ENCODE data around the gene PRDX6. TPM values are rescaled to one million over a fixed set of nuclear protein-coding genes. Genes with fewer than 3 reads are reported as not detected.
"Not testable (repeated sequence)": the region's sequence is repeated elsewhere in the genome, so short reads cannot be mapped to it uniquely, and the experiment has no call there.

PRDX6 gene
- total RNA-seq, 1 donor from 2014 or later = 129 TPM

- peaks cover 14% of the 10 kb centered on the region for H3K9me3 Mint-ChIP-seq
- H3K4me1 Mint-ChIP-seq = peaks cover 20% of the 10 kb centered on the region
- peaks cover 35% of the 10 kb centered on the region for H3K36me3 Mint-ChIP-seq (ENCODE audit: low read depth)
- ChIA-PET POLR2A (no interaction called here), CTCF (no interaction called here)
- no peaks in the 10 kb centered on the region for H3K27me3 Mint-ChIP-seq
- ATAC-seq (ENCODE audit: low read depth) = no peak
- no peak overlapping the region for H3K4me3 Mint-ChIP-seq
- DNase-seq = no peak
- intact Hi-C loops (cut with micrococcal nuclease) = no loop called here
- no peak overlapping the region for H3K27ac Mint-ChIP-seq
- TF ChIP-seq CTCF (IDR thresholded peaks at IDR 0.05) = no peak
These were observed 28.2 kb upstream of the PRDX6 start for GRCh38 chr1:173448945-173449344.

- Mint-ChIP-seq H3K4me3 (no peak overlapping the region), H3K27ac (no peak overlapping the region), H3K27me3 (no peaks in the 10 kb centered on the region), H3K9me3 (peaks cover 6% of the 10 kb centered on the region), H3K36me3 (ENCODE audit: low read depth) (peaks cover 38% of the 10 kb centered on the region), H3K4me1 (peaks cover 5% of the 10 kb centered on the region)
- POLR2A ChIA-PET = no interaction called here
- no peak for TF ChIP-seq CTCF (IDR thresholded peaks at IDR 0.05)
- ATAC-seq (ENCODE audit: low read depth) (no peak), DNase-seq (no peak)
- CTCF ChIA-PET = interaction anchor here (0.7 kb wide), 1 partner anchor 23 kb away, joined by 4 read pairs; no protein-coding TSS in a partner anchor
- intact Hi-C loops (cut with micrococcal nuclease) = no loop called here
These were observed 25.2 kb upstream of the PRDX6 start for GRCh38 chr1:173451981-173452380.

GRCh38 chr1:173453982-173454381 is 23.2 kb upstream of the PRDX6 start:
- intact Hi-C loops (cut with micrococcal nuclease) = no loop called here
- ChIA-PET POLR2A (no interaction called here), CTCF (no interaction called here)
- Mint-ChIP-seq H3K9me3 (no peaks in the 10 kb centered on the region), H3K27ac (no peak overlapping the region), H3K4me3 (no peak overlapping the region), H3K36me3 (ENCODE audit: low read depth) (peaks cover 35% of the 10 kb centered on the region), H3K27me3 (no peaks in the 10 kb centered on the region), H3K4me1 (no peaks in the 10 kb centered on the region)
- no peak for DNase-seq
- ATAC-seq (ENCODE audit: low read depth) = no peak
- TF ChIP-seq CTCF (IDR thresholded peaks at IDR 0.05) = no peak

- H3K27me3 Mint-ChIP-seq = no peaks in the 10 kb centered on the region
- TF ChIP-seq CTCF (IDR thresholded peaks at IDR 0.05) = no peak
- intact Hi-C loops (cut with micrococcal nuclease) = no loop called here
- H3K9me3 Mint-ChIP-seq = no peaks in the 10 kb centered on the region
- H3K4me1 Mint-ChIP-seq = no peaks in the 10 kb centered on the region
- no peak for DNase-seq
- ATAC-seq (ENCODE audit: low read depth) = no peak
- peaks cover 37% of the 10 kb centered on the region for H3K36me3 Mint-ChIP-seq (ENCODE audit: low read depth)
- no peak overlapping the region for H3K27ac Mint-ChIP-seq
- CTCF ChIA-PET = no interaction called here
- POLR2A ChIA-PET = no interaction called here
- no peak overlapping the region for H3K4me3 Mint-ChIP-seq
These were observed 22.1 kb upstream of the PRDX6 start for GRCh38 chr1:173454966-173455524.

- intact Hi-C loops (cut with micrococcal nuclease) = no loop called here
- DNase-seq (no peak), ATAC-seq (ENCODE audit: low read depth) (no peak)
- Mint-ChIP-seq H3K27me3 (no peaks in the 10 kb centered on the region), H3K36me3 (ENCODE audit: low read depth) (peaks cover 61% of the 10 kb centered on the region), H3K4me1 (no peaks in the 10 kb centered on the region), H3K27ac (no peak overlapping the region), H3K9me3 (peaks cover 8% of the 10 kb centered on the region), H3K4me3 (no peak overlapping the region)
- TF ChIP-seq CTCF (IDR thresholded peaks at IDR 0.05) = no peak
- ChIA-PET CTCF (no interaction called here), POLR2A (no interaction called here)
These were observed 17.2 kb upstream of the PRDX6 start for GRCh38 chr1:173459885-173460284.

GRCh38 chr1:173462666-173463065 is 14.5 kb upstream of the PRDX6 start:
- intact Hi-C loops (cut with micrococcal nuclease); H3K4me3 Mint-ChIP-seq; CTCF ChIA-PET; H3K27ac Mint-ChIP-seq; ATAC-seq (ENCODE audit: low read depth); POLR2A ChIA-PET; H3K4me1 Mint-ChIP-seq; DNase-seq; H3K27me3 Mint-ChIP-seq: not testable (repeated sequence)
- peaks cover 10% of the 10 kb centered on the region for H3K9me3 Mint-ChIP-seq
- peaks cover 59% of the 10 kb centered on the region for H3K36me3 Mint-ChIP-seq (ENCODE audit: low read depth)

- H3K4me3 Mint-ChIP-seq, H3K27ac Mint-ChIP-seq: not testable (repeated sequence)
These were observed 12.9 kb upstream of the PRDX6 start for GRCh38 chr1:173464185-173464584.

More at GRCh38 chr1:173464185-173464584, 12.9 kb upstream of the PRDX6 start:
- H3K27me3 Mint-ChIP-seq; ATAC-seq (ENCODE audit: low read depth); intact Hi-C loops (cut with micrococcal nuclease); POLR2A ChIA-PET; H3K4me1 Mint-ChIP-seq; CTCF ChIA-PET; DNase-seq: not testable (repeated sequence)
- Mint-ChIP-seq H3K9me3 (peaks cover 18% of the 10 kb centered on the region), H3K36me3 (ENCODE audit: low read depth) (peaks cover 58% of the 10 kb centered on the region)
